ENCODE measurements around the gene CNR2.

GRCh38 chr1:23915466-23915865, 2.3 kb upstream of the CNR2 start:
- no peak for TF ChIP-seq CTCF (IDR thresholded peaks at IDR 0.05)
- no peak for TF ChIP-seq POLR2A (IDR thresholded peaks at IDR 0.05)
